K562 (cell line): ENCODE data around the gene GABRA4. TPM values are rescaled to one million over a fixed set of nuclear protein-coding genes. Genes with fewer than 3 reads are reported as not detected.

Experiments
- FOXM1 ChIP-seq, 2 experiments: fragments of 450-650 bp in 1 of 2; sonication (generic) in 1 of 2; formaldehyde crosslinking in 1 of 2; IDR thresholded peaks; 2 replicates each; pipeline versions ENCODE4 v1.6.1 to v1.9.0; 2017 to 2022; ENCODE audit warnings: low read depth in 2 of 2, mild to moderate bottlenecking in 2 of 2, missing genetic modification reagents in 1 of 2, moderate library complexity in 1 of 2
- PML ChIP-seq: IDR thresholded peaks from 2 replicates; pipeline ENCODE4 v1.6.1; 2012; ENCODE audit warnings: low read length, inconsistent platforms
- PYGO2 ChIP-seq: fragments of 450-650 bp; IDR thresholded peaks from 2 replicates; pipeline ENCODE4 v1.6.1; 2016; ENCODE audit warnings: mild to moderate bottlenecking, missing genetic modification characterization, moderate library complexity, missing compliant biosample characterization
- ZFPM2 ChIP-seq: fragments of 250-450 bp; sonication (Bioruptor Pico); IDR thresholded peaks from 2 replicates; pipeline ENCODE4 v1.5.1; 2022; ENCODE audit warnings: mild to moderate bottlenecking
- ZNF217 ChIP-seq: sonication (generic); formaldehyde crosslinking; IDR thresholded peaks from 2 replicates; pipeline ENCODE4 v1.8.0; 2022; ENCODE audit warnings: mild to moderate bottlenecking, missing genetic modification reagents
- polyA plus RNA-seq, 8 experiments: library from polyadenylated mRNA; depleted of rRNA in 4 of 8; stranded (reverse) in 5 of 8; unstranded in 3 of 8; fragments of >200 nt; fragmentation: Nextera tagmentation in 2 of 8; fragmentation: Illumina TruSeq in 1 of 8; extraction: Ambion mirVana in 2 of 8; extraction: Trizol in 1 of 8; gene quantifications; 2 replicates each; pipeline versions ENCODE4 v1.2.1 to v1.2.3, GENCODE V29; 2011 to 2014; ENCODE audit warnings: inconsistent platforms in 1 of 8, missing spikeins in 1 of 8
- total RNA-seq, 7 experiments: library from RNA; depleted of rRNA in 6 of 7; stranded (reverse); fragments of >200 nt in 6 of 7; fragmentation: Illumina TruSeq in 2 of 7; extraction: Trizol in 2 of 7; gene quantifications; 2 replicates each; pipeline versions ENCODE4 v1.2.1 to v1.2.3, GENCODE V29; 2011 to 2021; ENCODE audit warnings: low replicate concordance in 1 of 7
- TF ChIP-seq, protein P1 (sequence below): fragments of 200-600 bp; sonication (generic); IDR thresholded peaks from one replicate; pipeline ENCODE4 v1.6.1; 2012; ENCODE audit warnings: mild to moderate bottlenecking, low read depth, low read length, inconsistent platforms
- TF ChIP-seq, protein P2 (sequence below): sonication (generic); formaldehyde crosslinking; IDR thresholded peaks from 2 replicates; pipeline ENCODE4 v1.8.0; 2022; ENCODE audit warnings: mild to moderate bottlenecking, low read depth, missing genetic modification reagents
- TF ChIP-seq, protein P3 (sequence below), 2 experiments: fragments of 450-650 bp in 1 of 2; sonication (generic) in 1 of 2; formaldehyde crosslinking; conservative IDR thresholded peaks; 2 replicates each; pipeline versions ENCODE4 v1.4.0 to v1.8.1; 2020 to 2022; ENCODE audit warnings: mild to moderate bottlenecking in 1 of 2, missing genetic modification reagents in 1 of 2
- TF ChIP-seq, protein P4 (sequence below): fragments of 450-650 bp; IDR thresholded peaks from 2 replicates; pipeline ENCODE4 v1.6.1; 2017; ENCODE audit warnings: mild to moderate bottlenecking, moderate library complexity

GABRA4 gene
- total and polyA plus RNA-seq, 9 of the 15 experiments (the other 6 are each of a cell fraction or from before 2014, with no cell fraction given) = not detected

GRCh38 chr4:46944345-46944744 lies 49.0 kb downstream of the GABRA4 start (continued):
- TF ChIP-seq, protein P1, sequence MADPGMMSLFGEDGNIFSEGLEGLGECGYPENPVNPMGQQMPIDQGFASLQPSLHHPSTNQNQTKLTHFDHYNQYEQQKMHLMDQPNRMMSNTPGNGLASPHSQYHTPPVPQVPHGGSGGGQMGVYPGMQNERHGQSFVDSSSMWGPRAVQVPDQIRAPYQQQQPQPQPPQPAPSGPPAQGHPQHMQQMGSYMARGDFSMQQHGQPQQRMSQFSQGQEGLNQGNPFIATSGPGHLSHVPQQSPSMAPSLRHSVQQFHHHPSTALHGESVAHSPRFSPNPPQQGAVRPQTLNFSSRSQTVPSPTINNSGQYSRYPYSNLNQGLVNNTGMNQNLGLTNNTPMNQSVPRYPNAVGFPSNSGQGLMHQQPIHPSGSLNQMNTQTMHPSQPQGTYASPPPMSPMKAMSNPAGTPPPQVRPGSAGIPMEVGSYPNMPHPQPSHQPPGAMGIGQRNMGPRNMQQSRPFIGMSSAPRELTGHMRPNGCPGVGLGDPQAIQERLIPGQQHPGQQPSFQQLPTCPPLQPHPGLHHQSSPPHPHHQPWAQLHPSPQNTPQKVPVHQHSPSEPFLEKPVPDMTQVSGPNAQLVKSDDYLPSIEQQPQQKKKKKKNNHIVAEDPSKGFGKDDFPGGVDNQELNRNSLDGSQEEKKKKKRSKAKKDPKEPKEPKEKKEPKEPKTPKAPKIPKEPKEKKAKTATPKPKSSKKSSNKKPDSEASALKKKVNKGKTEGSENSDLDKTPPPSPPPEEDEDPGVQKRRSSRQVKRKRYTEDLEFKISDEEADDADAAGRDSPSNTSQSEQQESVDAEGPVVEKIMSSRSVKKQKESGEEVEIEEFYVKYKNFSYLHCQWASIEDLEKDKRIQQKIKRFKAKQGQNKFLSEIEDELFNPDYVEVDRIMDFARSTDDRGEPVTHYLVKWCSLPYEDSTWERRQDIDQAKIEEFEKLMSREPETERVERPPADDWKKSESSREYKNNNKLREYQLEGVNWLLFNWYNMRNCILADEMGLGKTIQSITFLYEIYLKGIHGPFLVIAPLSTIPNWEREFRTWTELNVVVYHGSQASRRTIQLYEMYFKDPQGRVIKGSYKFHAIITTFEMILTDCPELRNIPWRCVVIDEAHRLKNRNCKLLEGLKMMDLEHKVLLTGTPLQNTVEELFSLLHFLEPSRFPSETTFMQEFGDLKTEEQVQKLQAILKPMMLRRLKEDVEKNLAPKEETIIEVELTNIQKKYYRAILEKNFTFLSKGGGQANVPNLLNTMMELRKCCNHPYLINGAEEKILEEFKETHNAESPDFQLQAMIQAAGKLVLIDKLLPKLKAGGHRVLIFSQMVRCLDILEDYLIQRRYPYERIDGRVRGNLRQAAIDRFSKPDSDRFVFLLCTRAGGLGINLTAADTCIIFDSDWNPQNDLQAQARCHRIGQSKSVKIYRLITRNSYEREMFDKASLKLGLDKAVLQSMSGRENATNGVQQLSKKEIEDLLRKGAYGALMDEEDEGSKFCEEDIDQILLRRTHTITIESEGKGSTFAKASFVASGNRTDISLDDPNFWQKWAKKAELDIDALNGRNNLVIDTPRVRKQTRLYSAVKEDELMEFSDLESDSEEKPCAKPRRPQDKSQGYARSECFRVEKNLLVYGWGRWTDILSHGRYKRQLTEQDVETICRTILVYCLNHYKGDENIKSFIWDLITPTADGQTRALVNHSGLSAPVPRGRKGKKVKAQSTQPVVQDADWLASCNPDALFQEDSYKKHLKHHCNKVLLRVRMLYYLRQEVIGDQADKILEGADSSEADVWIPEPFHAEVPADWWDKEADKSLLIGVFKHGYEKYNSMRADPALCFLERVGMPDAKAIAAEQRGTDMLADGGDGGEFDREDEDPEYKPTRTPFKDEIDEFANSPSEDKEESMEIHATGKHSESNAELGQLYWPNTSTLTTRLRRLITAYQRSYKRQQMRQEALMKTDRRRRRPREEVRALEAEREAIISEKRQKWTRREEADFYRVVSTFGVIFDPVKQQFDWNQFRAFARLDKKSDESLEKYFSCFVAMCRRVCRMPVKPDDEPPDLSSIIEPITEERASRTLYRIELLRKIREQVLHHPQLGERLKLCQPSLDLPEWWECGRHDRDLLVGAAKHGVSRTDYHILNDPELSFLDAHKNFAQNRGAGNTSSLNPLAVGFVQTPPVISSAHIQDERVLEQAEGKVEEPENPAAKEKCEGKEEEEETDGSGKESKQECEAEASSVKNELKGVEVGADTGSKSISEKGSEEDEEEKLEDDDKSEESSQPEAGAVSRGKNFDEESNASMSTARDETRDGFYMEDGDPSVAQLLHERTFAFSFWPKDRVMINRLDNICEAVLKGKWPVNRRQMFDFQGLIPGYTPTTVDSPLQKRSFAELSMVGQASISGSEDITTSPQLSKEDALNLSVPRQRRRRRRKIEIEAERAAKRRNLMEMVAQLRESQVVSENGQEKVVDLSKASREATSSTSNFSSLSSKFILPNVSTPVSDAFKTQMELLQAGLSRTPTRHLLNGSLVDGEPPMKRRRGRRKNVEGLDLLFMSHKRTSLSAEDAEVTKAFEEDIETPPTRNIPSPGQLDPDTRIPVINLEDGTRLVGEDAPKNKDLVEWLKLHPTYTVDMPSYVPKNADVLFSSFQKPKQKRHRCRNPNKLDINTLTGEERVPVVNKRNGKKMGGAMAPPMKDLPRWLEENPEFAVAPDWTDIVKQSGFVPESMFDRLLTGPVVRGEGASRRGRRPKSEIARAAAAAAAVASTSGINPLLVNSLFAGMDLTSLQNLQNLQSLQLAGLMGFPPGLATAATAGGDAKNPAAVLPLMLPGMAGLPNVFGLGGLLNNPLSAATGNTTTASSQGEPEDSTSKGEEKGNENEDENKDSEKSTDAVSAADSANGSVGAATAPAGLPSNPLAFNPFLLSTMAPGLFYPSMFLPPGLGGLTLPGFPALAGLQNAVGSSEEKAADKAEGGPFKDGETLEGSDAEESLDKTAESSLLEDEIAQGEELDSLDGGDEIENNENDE = no peak
- TF ChIP-seq PYGO2 (no peak), ZNF217 (CRISPR knock-in tag) (no peak), PML (no peak), FOXM1 (IDR thresholded peaks at IDR 0.05; ENCODE audit: low read depth) (no peak), FOXM1 (CRISPR knock-in tag; IDR thresholded peaks at IDR 0.05; ENCODE audit: low read depth) (no peak), ZFPM2 (CRISPR knock-in tag) (no peak)
- TF ChIP-seq, protein P2, sequence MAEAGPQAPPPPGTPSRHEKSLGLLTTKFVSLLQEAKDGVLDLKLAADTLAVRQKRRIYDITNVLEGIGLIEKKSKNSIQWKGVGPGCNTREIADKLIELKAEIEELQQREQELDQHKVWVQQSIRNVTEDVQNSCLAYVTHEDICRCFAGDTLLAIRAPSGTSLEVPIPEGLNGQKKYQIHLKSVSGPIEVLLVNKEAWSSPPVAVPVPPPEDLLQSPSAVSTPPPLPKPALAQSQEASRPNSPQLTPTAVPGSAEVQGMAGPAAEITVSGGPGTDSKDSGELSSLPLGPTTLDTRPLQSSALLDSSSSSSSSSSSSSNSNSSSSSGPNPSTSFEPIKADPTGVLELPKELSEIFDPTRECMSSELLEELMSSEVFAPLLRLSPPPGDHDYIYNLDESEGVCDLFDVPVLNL (CRISPR knock-in tag) = no peak
- TF ChIP-seq, protein P3, sequence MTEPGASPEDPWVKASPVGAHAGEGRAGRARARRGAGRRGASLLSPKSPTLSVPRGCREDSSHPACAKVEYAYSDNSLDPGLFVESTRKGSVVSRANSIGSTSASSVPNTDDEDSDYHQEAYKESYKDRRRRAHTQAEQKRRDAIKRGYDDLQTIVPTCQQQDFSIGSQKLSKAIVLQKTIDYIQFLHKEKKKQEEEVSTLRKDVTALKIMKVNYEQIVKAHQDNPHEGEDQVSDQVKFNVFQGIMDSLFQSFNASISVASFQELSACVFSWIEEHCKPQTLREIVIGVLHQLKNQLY (CRISPR knock-in tag; conservative IDR thresholded peaks at IDR 0.05) = no peak
- TF ChIP-seq, protein P4, sequence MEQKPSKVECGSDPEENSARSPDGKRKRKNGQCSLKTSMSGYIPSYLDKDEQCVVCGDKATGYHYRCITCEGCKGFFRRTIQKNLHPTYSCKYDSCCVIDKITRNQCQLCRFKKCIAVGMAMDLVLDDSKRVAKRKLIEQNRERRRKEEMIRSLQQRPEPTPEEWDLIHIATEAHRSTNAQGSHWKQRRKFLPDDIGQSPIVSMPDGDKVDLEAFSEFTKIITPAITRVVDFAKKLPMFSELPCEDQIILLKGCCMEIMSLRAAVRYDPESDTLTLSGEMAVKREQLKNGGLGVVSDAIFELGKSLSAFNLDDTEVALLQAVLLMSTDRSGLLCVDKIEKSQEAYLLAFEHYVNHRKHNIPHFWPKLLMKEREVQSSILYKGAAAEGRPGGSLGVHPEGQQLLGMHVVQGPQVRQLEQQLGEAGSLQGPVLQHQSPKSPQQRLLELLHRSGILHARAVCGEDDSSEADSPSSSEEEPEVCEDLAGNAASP = no peak
